HepG2 (cell line): ENCODE measurements around the gene MED19. TPM values are rescaled to one million over a fixed set of nuclear protein-coding genes. Genes with fewer than 3 reads are reported as not detected.

Experiments used
- ESRRA ChIP-seq: sonication (generic); formaldehyde crosslinking; IDR thresholded peaks from 2 replicates; pipeline ENCODE4 v1.5.1; 2020; ENCODE audit warnings: mild to moderate bottlenecking, low read depth, missing genetic modification reagents
- HNRNPK ChIP-seq: fragments of 200-400 bp; formaldehyde crosslinking; IDR thresholded peaks from 2 replicates; pipeline ENCODE4 v1.6.1; 2018; ENCODE audit warnings: low read length, low read depth, moderate library complexity, mild to moderate bottlenecking; ENCODE audit not compliant: poor library complexity, severe bottlenecking
- MEIS2 ChIP-seq: sonication (generic); formaldehyde crosslinking; IDR thresholded peaks from 2 replicates; pipeline ENCODE4 v1.9.0; 2021; ENCODE audit warnings: mild to moderate bottlenecking, missing genetic modification reagents
- MIER3 ChIP-seq: IDR thresholded peaks from 2 replicates; pipeline ENCODE4 v1.6.1; 2016; ENCODE audit warnings: missing compliant biosample characterization, borderline replicate concordance
- MTF1 ChIP-seq: sonication (generic); formaldehyde crosslinking; IDR thresholded peaks from 2 replicates; pipeline ENCODE4 v1.5.0; 2020; ENCODE audit warnings: missing genetic modification reagents
- NR1H2 ChIP-seq: sonication (generic); formaldehyde crosslinking; IDR thresholded peaks from 2 replicates; pipeline ENCODE4 v1.8.1; 2022; ENCODE audit warnings: low read depth, missing genetic modification reagents, borderline replicate concordance
- NR2F2 ChIP-seq: IDR thresholded peaks from 2 replicates; pipeline ENCODE4 v1.6.1; 2012; ENCODE audit warnings: low read depth, inconsistent platforms, borderline replicate concordance
- POLR2G ChIP-seq: fragments of 200-400 bp; formaldehyde crosslinking; IDR thresholded peaks from 2 replicates; pipeline ENCODE4 v1.6.1; 2018; ENCODE audit warnings: mild to moderate bottlenecking, low read depth, low read length, moderate library complexity
- TFDP1 ChIP-seq: IDR thresholded peaks from 2 replicates; pipeline ENCODE4 v1.6.1; 2016; ENCODE audit warnings: missing compliant biosample characterization, missing genetic modification reagents, borderline replicate concordance
- YEATS2 ChIP-seq: sonication (generic); formaldehyde crosslinking; IDR thresholded peaks from 2 replicates; pipeline ENCODE4 v1.4.0; 2020; ENCODE audit warnings: missing genetic modification reagents, borderline replicate concordance
- ZBTB14 ChIP-seq: sonication (generic); formaldehyde crosslinking; IDR thresholded peaks from 2 replicates; pipeline ENCODE4 v1.4.0; 2020; ENCODE audit warnings: missing genetic modification reagents
- ZBTB2 ChIP-seq: sonication (generic); formaldehyde crosslinking; IDR thresholded peaks from 2 replicates; pipeline ENCODE4 v1.8.0; 2022; ENCODE audit warnings: low read depth, missing genetic modification reagents
- ZFP82 ChIP-seq: sonication (generic); formaldehyde crosslinking; IDR thresholded peaks from 2 replicates; pipeline ENCODE4 v1.5.1; 2020; ENCODE audit warnings: mild to moderate bottlenecking, missing genetic modification reagents, borderline replicate concordance
- ZNF317 ChIP-seq: sonication (generic); formaldehyde crosslinking; IDR thresholded peaks from 2 replicates; pipeline ENCODE4 v1.5.0; 2020; ENCODE audit warnings: mild to moderate bottlenecking, missing genetic modification reagents
- ZNF33A ChIP-seq: sonication (generic); formaldehyde crosslinking; IDR thresholded peaks from 2 replicates; pipeline ENCODE4 v1.5.1; 2020; ENCODE audit warnings: missing genetic modification reagents, mild to moderate bottlenecking, moderate library complexity, borderline replicate concordance
- ZNF446 ChIP-seq: sonication (generic); formaldehyde crosslinking; IDR thresholded peaks from 2 replicates; pipeline ENCODE4 v1.5.0; 2020; ENCODE audit warnings: mild to moderate bottlenecking, missing genetic modification reagents
- ZNF607 ChIP-seq: sonication (generic); formaldehyde crosslinking; IDR thresholded peaks from 2 replicates; pipeline ENCODE4 v1.5.1; 2020; ENCODE audit warnings: missing genetic modification reagents, mild to moderate bottlenecking, borderline replicate concordance
- ZNF709 ChIP-seq: sonication (generic); formaldehyde crosslinking; IDR thresholded peaks from 2 replicates; pipeline ENCODE4 v1.5.0; 2020; ENCODE audit warnings: mild to moderate bottlenecking, missing genetic modification reagents
- ZNF737 ChIP-seq: sonication (generic); formaldehyde crosslinking; IDR thresholded peaks from 2 replicates; pipeline ENCODE4 v1.5.0; 2020; ENCODE audit warnings: missing genetic modification reagents, mild to moderate bottlenecking, borderline replicate concordance
- ZNF816 ChIP-seq: sonication (generic); formaldehyde crosslinking; IDR thresholded peaks from 2 replicates; pipeline ENCODE4 v1.8.0; 2022; ENCODE audit warnings: missing genetic modification reagents, mild to moderate bottlenecking, borderline replicate concordance
- polyA plus RNA-seq, 8 experiments: library from polyadenylated mRNA; depleted of rRNA in 3 of 8; stranded (reverse) in 7 of 8; unstranded in 1 of 8; fragments of >200 nt; fragmentation: Illumina TruSeq in 4 of 8; extraction: Trizol in 4 of 8; gene quantifications; 2 replicates each; pipeline versions ENCODE4 v1.2.1 to v1.2.3, GENCODE V29; 2011 to 2016; ENCODE audit warnings: low read depth in 4 of 8, missing spikeins in 1 of 8, mixed read lengths in 1 of 8; ENCODE audit not compliant: insufficient read depth in 1 of 8
- total RNA-seq, 5 experiments: library from RNA; depleted of rRNA; stranded (reverse); fragments of >200 nt; fragmentation: Illumina TruSeq; extraction: Trizol; gene quantifications; 2 replicates each; pipeline ENCODE4 v1.2.3, GENCODE V29; 2016; ENCODE audit warnings: low read depth in 1 of 5
- TF ChIP-seq, protein P1 (sequence below): sonication (generic); formaldehyde crosslinking; IDR thresholded peaks from 2 replicates; pipeline ENCODE4 v1.9.0; 2022; ENCODE audit warnings: missing genetic modification reagents, mild to moderate bottlenecking, borderline replicate concordance
- TF ChIP-seq, protein P2 (sequence below): sonication (generic); formaldehyde crosslinking; conservative IDR thresholded peaks from 2 replicates; pipeline ENCODE4 v1.4.0; 2020; ENCODE audit warnings: missing genetic modification reagents

MED19 gene
- total and polyA plus RNA-seq, 2 of the 13 experiments (the other 11 are each of a cell fraction or from before 2014, with no cell fraction given) = 12.9 to 13.8 TPM

DNA sequence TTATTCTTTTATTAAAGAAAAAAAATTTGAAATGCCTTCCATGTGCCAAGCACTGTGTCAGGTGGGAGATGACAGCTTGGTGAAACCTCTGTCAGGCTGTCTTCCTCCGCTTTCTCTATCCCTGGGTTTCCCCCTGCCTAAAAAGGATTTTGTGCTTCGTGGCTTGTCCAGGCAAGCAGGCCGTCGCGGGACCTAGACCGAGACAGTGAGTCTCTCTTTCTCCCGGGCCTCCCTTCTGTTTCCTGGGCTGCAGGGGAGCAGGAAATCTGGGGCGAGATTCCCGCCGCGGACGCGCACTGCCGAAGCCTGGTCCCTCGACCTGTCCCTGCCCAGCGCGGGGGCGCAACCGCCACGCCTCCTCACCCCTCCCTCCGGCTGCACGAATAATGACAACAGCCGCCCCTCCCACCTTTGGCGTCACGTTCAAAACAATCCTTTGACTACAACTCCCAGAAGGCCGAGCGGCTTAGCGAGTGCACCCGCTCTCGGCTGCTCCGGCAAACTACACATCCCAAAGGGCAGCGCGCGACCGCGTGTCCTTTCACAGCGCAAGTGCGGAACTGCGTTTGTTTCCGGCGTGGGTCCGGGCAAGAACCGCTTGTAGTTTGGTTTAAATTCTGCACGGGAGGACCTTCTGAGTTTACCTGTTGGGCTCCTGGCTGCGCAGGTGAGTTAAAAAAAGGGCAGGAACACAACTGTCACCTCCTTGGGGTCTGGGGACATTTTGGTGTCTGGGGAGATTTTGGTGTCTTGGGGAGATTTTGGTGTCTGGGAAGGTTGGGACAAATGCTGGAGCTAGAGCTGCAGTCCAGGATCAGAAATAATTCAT is 54.6 kb downstream of the MED19 start, which contains the start of gene CLP1 (continued):
- TF ChIP-seq, protein P1, sequence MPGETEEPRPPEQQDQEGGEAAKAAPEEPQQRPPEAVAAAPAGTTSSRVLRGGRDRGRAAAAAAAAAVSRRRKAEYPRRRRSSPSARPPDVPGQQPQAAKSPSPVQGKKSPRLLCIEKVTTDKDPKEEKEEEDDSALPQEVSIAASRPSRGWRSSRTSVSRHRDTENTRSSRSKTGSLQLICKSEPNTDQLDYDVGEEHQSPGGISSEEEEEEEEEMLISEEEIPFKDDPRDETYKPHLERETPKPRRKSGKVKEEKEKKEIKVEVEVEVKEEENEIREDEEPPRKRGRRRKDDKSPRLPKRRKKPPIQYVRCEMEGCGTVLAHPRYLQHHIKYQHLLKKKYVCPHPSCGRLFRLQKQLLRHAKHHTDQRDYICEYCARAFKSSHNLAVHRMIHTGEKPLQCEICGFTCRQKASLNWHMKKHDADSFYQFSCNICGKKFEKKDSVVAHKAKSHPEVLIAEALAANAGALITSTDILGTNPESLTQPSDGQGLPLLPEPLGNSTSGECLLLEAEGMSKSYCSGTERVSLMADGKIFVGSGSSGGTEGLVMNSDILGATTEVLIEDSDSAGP (CRISPR knock-in tag) = peak; percentile 89
- TF ChIP-seq ZBTB2 (CRISPR knock-in tag) (peak; percentile 78), ZNF446 (CRISPR knock-in tag) (no peak), ZNF607 (no peak), ZNF317 (CRISPR knock-in tag) (peak; percentile 62; the same call in 1 of the 2 replicates), MTF1 (CRISPR knock-in tag) (peak; percentile 90; the same call in 1 of the 2 replicates), MEIS2 (CRISPR knock-in tag) (peak; percentile 65; the same call in 1 of the 2 replicates), ZFP82 (no peak), ZBTB14 (CRISPR knock-in tag) (no peak; the same call in none of the 2 replicates), TFDP1 (CRISPR knock-in tag) (peak; percentile 90), ZNF33A (CRISPR knock-in tag) (no peak), HNRNPK (no peak), NR2F2 (peak; percentile 3; the same call in 1 of the 2 replicates), NR1H2 (no peak), ZNF816 (CRISPR knock-in tag) (no peak), ESRRA (CRISPR knock-in tag) (peak; percentile 51; the same call in 1 of the 2 replicates), YEATS2 (CRISPR knock-in tag) (peak; percentile 96), MIER3 (CRISPR knock-in tag) (peak; percentile 95; the same call in 1 of the 2 replicates), ZNF737 (CRISPR knock-in tag) (no peak), POLR2G (peak; percentile 82), ZNF709 (CRISPR knock-in tag) (0 out of 2 replicates have a peak, but pooled peaks have one; percentile 75)
- TF ChIP-seq, protein P2, sequence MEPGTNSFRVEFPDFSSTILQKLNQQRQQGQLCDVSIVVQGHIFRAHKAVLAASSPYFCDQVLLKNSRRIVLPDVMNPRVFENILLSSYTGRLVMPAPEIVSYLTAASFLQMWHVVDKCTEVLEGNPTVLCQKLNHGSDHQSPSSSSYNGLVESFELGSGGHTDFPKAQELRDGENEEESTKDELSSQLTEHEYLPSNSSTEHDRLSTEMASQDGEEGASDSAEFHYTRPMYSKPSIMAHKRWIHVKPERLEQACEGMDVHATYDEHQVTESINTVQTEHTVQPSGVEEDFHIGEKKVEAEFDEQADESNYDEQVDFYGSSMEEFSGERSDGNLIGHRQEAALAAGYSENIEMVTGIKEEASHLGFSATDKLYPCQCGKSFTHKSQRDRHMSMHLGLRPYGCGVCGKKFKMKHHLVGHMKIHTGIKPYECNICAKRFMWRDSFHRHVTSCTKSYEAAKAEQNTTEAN = no peak
